VCaP (cell line): ENCODE results near the gene OOSP3.

ENCODE experiments used
- H3K27ac ChIP-seq: fragments of 450-650 bp; 2 replicates; pipeline ENCODE4 v1.5.1; 2017
- TF ChIP-seq, protein P1 (sequence below): fragments of 450-650 bp; conservative IDR thresholded peaks from 2 replicates; pipeline ENCODE4 v1.5.1; 2017; ENCODE audit warnings: mild to moderate bottlenecking, moderate library complexity

Gene OOSP3

DNA sequence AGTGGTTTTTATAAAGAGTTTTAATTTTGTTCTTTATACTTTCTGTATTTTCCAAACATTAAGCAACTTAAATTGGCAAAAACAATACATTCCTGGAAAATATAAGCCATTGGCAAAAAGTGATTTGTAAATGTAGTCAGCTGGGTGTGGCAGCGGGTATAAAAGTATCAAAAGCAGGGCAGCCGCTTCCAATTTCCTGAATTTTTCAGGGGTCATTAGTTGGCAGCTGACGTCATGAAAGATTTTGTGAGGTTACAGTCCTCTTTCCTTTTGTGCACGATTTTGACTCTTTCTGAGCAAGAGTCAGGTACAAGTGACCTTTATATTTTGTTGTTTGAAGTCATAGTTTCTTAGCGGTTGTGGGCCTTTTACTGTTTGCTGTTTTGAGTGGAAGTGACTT, at the start of gene OOSP3:
OOSP3 (plus strand) TSS at position 208 of the 400 bp plus-strand sequence; CDS start at position 235, 27 bp downstream.
- no peak within 1 kb of the TSS for H3K27ac ChIP-seq
- TF ChIP-seq, protein P1, sequence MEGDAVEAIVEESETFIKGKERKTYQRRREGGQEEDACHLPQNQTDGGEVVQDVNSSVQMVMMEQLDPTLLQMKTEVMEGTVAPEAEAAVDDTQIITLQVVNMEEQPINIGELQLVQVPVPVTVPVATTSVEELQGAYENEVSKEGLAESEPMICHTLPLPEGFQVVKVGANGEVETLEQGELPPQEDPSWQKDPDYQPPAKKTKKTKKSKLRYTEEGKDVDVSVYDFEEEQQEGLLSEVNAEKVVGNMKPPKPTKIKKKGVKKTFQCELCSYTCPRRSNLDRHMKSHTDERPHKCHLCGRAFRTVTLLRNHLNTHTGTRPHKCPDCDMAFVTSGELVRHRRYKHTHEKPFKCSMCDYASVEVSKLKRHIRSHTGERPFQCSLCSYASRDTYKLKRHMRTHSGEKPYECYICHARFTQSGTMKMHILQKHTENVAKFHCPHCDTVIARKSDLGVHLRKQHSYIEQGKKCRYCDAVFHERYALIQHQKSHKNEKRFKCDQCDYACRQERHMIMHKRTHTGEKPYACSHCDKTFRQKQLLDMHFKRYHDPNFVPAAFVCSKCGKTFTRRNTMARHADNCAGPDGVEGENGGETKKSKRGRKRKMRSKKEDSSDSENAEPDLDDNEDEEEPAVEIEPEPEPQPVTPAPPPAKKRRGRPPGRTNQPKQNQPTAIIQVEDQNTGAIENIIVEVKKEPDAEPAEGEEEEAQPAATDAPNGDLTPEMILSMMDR, result no peak

- TF ChIP-seq, protein P1, result no peak
- no peak overlapping the region for H3K27ac ChIP-seq
These were observed 49.2 kb upstream of the OOSP3 start for GRCh38 chr11:59829358-59829757.

DNA sequence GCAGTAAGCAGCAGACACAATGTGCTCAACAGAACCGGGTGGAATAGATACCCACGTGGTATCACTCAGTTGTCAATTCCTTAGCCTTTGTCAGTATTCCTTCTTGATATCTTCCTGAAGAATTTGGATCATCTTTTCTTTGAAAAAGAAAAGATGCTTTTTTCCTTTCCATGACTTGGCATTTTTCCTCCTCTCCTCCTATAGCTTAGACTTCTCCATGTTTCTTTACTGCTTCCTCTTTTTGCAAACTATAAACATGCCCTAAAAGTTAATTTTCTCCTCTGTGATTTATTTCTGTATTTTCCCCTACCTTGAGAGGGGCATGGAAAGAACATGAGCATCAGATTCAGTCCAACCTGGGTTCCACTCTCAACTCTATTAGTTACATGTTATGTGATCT, 45.0 kb upstream of the OOSP3 start:
- no peak overlapping the region for H3K27ac ChIP-seq
- TF ChIP-seq, protein P1, result no peak

DNA sequence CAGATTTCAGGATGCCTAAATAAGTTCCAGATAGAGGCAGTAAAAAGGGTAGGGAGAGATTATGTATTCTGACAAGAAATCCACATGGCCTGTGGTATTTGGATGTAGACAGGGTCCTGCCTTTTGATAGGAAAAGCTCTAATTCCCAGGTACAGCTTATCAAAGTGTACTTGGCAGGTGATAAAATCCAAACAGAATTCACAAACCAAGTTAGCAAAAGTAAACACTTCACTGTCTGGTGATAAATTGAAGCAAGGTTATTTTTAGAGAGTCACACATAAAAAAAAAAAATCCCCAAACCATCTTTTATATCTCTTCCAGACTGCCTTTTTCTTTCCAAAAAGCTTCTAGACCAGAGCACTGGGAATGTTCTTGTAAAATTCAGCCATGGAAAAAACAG, 39.0 kb upstream of the OOSP3 start:
- no peak overlapping the region for H3K27ac ChIP-seq
- TF ChIP-seq, protein P1, result no peak

DNA sequence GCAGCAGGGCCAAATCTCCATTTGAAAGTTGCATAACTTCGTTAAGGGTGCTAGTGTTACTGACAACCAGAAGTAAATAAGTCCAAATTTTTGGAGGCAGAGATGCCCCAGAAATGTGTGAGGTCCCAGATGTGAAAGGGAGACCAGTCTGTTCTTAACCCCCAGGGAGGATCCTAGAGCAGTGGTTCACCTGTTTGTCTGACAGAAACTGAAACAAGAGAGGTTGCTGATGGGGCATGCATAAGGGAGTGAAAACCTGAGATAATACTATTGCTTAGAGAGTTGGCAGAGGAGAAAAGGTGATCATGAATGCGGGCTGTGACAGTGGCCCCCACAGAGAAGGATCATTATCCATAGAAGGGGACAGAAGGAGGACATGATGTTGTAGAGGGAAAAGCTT, 37.1 kb upstream of the OOSP3 start:
- TF ChIP-seq, protein P1, result no peak
- no peak overlapping the region for H3K27ac ChIP-seq

- no peak overlapping the region for H3K27ac ChIP-seq
- TF ChIP-seq, protein P1, result no peak
These were observed 36.3 kb upstream of the OOSP3 start for GRCh38 chr11:59842316-59842715.

- H3K27ac ChIP-seq, result no peak within 1 kb of the TSS
- TF ChIP-seq, protein P1, result no peak
These were observed 33.2 kb upstream of the OOSP3 start, which contains the start of gene CBLIF for GRCh38 chr11:59845399-59845798. CBLIF (minus strand) TSS chr11:59845499; CDS start chr11:59845453, 46 bp downstream.
